Astrocyte (in vitro differentiated cells and primary cell): Measurements from ENCODE around the gene CXCR4.

Experiments
- EZH2 ChIP-seq: IDR thresholded peaks from 2 replicates; pipeline ENCODE4 v1.6.1; 2012; ENCODE audit warnings: mild to moderate bottlenecking, low read length, inconsistent platforms; ENCODE audit not compliant: insufficient read depth
- TF ChIP-seq, protein P1 (sequence below): IDR thresholded peaks from 2 replicates; pipeline ENCODE4 v1.5.1; 2011; ENCODE audit warnings: low read depth, mild to moderate bottlenecking, inconsistent platforms, low read length, moderate library complexity; ENCODE audit not compliant: insufficient read depth

DNA sequence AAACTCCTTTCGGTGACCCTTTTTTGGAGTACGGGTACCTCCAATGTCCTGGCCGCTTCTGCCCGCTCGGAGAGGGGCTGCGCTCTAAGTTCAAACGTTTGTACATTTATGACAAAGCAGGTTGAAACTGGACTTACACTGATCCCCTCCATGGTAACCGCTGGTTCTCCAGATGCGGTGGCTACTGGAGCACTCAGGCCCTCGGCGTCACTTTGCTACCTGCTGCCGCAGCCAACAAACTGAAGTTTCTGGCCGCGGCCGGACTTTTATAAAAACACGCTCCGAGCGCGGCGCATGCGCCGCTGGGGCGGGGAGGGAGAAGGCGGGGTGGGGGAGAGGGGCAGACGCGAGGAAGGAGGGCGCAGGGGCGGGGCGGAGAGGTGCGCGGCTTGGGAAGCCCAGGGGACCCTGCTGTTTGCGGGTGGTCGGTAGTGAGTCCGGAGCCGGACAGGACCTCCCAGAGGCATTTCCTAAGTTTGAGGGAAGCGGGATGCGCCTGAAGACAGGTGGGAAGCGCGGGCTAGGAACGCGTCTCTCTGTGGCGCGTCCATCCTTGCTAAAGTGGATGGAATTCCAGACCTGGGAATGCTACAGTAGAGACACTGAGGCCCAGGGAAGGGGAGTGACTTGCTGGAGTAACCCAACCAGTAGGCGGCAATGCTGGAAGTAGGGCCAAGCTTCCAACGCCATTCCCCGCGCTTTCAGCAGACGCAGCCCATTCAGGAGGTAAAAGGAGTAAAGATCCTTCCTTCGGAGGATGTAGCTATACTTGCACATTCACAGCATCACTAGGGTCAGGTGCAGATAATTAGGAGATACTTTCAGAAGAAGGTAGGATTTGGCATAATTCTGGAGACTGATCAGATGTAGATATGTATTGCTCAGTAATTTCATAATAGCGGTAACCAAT, at the start of gene CXCR4:
- TF ChIP-seq, protein P1, sequence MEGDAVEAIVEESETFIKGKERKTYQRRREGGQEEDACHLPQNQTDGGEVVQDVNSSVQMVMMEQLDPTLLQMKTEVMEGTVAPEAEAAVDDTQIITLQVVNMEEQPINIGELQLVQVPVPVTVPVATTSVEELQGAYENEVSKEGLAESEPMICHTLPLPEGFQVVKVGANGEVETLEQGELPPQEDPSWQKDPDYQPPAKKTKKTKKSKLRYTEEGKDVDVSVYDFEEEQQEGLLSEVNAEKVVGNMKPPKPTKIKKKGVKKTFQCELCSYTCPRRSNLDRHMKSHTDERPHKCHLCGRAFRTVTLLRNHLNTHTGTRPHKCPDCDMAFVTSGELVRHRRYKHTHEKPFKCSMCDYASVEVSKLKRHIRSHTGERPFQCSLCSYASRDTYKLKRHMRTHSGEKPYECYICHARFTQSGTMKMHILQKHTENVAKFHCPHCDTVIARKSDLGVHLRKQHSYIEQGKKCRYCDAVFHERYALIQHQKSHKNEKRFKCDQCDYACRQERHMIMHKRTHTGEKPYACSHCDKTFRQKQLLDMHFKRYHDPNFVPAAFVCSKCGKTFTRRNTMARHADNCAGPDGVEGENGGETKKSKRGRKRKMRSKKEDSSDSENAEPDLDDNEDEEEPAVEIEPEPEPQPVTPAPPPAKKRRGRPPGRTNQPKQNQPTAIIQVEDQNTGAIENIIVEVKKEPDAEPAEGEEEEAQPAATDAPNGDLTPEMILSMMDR = no peak
- TF ChIP-seq EZH2 = peak; percentile 13
